ENCODE results near the gene MYCN.
"Not testable (repeated sequence)": the region's sequence is repeated elsewhere in the genome, so short reads cannot be mapped to it uniquely, and the experiment has no call there.

Gene MYCN

GRCh38 chr2:15925819-15926218 lies 14.5 kb upstream of the MYCN start:
- no peak overlapping the region for H3K4me3 ChIP-seq (ENCODE audit: severe bottlenecking)
- no peak overlapping the region for H3K27ac ChIP-seq (ENCODE audit: poor library complexity, severe bottlenecking)
- ATAC-seq (ENCODE audit: low read depth) (no peak), DNase-seq (ENCODE audit: low spot score) (no peak)
- H3K36me3 ChIP-seq (ENCODE audit: low read depth), result no peaks in the 10 kb centered on the region
- no peaks in the 10 kb centered on the region for H3K4me1 ChIP-seq (ENCODE audit: insufficient read depth, poor library complexity, severe bottlenecking)
- TF ChIP-seq, protein P1, sequence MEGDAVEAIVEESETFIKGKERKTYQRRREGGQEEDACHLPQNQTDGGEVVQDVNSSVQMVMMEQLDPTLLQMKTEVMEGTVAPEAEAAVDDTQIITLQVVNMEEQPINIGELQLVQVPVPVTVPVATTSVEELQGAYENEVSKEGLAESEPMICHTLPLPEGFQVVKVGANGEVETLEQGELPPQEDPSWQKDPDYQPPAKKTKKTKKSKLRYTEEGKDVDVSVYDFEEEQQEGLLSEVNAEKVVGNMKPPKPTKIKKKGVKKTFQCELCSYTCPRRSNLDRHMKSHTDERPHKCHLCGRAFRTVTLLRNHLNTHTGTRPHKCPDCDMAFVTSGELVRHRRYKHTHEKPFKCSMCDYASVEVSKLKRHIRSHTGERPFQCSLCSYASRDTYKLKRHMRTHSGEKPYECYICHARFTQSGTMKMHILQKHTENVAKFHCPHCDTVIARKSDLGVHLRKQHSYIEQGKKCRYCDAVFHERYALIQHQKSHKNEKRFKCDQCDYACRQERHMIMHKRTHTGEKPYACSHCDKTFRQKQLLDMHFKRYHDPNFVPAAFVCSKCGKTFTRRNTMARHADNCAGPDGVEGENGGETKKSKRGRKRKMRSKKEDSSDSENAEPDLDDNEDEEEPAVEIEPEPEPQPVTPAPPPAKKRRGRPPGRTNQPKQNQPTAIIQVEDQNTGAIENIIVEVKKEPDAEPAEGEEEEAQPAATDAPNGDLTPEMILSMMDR (IDR thresholded peaks at IDR 0.05; ENCODE audit: poor library complexity, severe bottlenecking), result no peak
- no peaks in the 10 kb centered on the region for H3K9me3 ChIP-seq (ENCODE audit: severe bottlenecking)
- H3K27me3 ChIP-seq (ENCODE audit: insufficient read depth, poor library complexity, severe bottlenecking), result no peaks in the 10 kb centered on the region

- H3K36me3 ChIP-seq (ENCODE audit: low read depth), result no peaks in the 10 kb centered on the region
- H3K27me3 ChIP-seq (ENCODE audit: insufficient read depth, poor library complexity, severe bottlenecking), result no peaks in the 10 kb centered on the region
- no peaks in the 10 kb centered on the region for H3K9me3 ChIP-seq (ENCODE audit: severe bottlenecking)
- TF ChIP-seq, protein P1 (IDR thresholded peaks at IDR 0.05; ENCODE audit: poor library complexity, severe bottlenecking), result no peak
- H3K4me1 ChIP-seq (ENCODE audit: insufficient read depth, poor library complexity, severe bottlenecking), result no peaks in the 10 kb centered on the region
- H3K4me3 ChIP-seq (ENCODE audit: severe bottlenecking), result no peak overlapping the region
- ATAC-seq (ENCODE audit: low read depth), result no peak
- no peak for DNase-seq (ENCODE audit: low spot score)
- no peak overlapping the region for H3K27ac ChIP-seq (ENCODE audit: poor library complexity, severe bottlenecking)
These were observed 14.1 kb upstream of the MYCN start for GRCh38 chr2:15926252-15926651.

DNA sequence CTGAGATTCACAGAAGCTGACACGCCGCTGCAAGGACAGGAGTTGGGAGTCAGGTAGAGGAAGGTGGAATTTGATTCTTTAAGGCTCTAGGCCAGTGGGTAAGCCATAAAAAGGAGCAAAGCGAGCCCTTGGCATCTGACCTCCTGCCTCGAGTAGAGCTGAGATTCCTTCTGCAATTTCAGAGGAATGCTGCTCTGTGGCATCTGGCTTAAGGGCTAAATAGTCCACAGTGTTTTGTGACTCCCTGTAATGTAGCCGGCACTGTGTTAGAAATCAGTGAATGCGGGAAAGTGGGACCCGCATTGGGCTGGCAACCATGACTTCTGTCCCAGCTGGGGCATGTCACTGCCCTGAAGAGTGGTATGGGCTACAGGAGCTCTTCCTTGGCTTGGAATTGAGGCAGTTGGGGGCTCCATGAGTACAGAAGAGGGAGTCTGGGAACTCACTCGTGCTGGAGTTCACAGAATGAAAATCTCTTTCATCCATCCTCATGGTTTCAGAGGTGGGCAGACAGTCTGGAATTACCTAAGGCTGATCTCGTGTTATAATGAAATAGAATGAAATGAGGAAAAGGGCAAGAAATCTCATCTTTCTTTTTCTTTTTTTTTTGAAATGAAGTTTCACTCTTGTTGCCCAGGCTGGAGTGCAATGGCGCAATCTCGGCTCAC lies 12.7 kb upstream of the MYCN start:
- no peak overlapping the region for H3K4me3 ChIP-seq (ENCODE audit: severe bottlenecking)
- H3K27me3 ChIP-seq (ENCODE audit: insufficient read depth, poor library complexity, severe bottlenecking), result no peaks in the 10 kb centered on the region
- H3K36me3 ChIP-seq (ENCODE audit: low read depth), result no peaks in the 10 kb centered on the region
- no peak overlapping the region for H3K27ac ChIP-seq (ENCODE audit: poor library complexity, severe bottlenecking)
- ATAC-seq (ENCODE audit: low read depth) (no peak), DNase-seq (ENCODE audit: low spot score) (no peak)
- no peaks in the 10 kb centered on the region for H3K9me3 ChIP-seq (ENCODE audit: severe bottlenecking)
- TF ChIP-seq, protein P1 (IDR thresholded peaks at IDR 0.05; ENCODE audit: poor library complexity, severe bottlenecking), result no peak
- no peaks in the 10 kb centered on the region for H3K4me1 ChIP-seq (ENCODE audit: insufficient read depth, poor library complexity, severe bottlenecking)

- H3K27me3 ChIP-seq (ENCODE audit: insufficient read depth, poor library complexity, severe bottlenecking); DNase-seq (ENCODE audit: low spot score); H3K4me1 ChIP-seq (ENCODE audit: insufficient read depth, poor library complexity, severe bottlenecking); H3K4me3 ChIP-seq (ENCODE audit: severe bottlenecking); H3K9me3 ChIP-seq (ENCODE audit: severe bottlenecking); H3K36me3 ChIP-seq (ENCODE audit: low read depth); H3K27ac ChIP-seq (ENCODE audit: poor library complexity, severe bottlenecking); ATAC-seq (ENCODE audit: low read depth): not testable (repeated sequence)
These were observed 11.3 kb upstream of the MYCN start for GRCh38 chr2:15929008-15929407.

DNA sequence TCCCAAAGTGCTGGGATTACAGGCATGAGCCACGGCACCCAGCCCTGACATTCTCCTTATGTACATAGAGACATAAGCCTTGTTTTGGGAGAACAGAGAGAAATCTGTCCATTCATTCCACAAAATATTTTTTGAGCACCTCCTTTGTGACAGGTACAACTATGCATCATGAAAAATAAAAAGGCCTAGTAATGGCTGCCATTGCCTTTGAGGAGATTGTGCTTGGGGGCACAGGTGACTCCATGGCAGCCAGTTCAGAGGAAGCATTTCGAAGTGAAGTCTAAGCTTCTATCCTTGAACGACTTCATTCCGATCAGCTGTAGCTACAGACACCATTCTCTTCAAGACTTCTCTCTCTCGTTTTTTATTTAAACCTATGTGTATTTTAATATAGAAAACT lies 10.5 kb upstream of the MYCN start:
- no peak for DNase-seq (ENCODE audit: low spot score)
- Histone ChIP-seq H3K4me1 (ENCODE audit: insufficient read depth, poor library complexity, severe bottlenecking) (no peaks in the 10 kb centered on the region), H3K27me3 (ENCODE audit: insufficient read depth, poor library complexity, severe bottlenecking) (no peaks in the 10 kb centered on the region), H3K4me3 (ENCODE audit: severe bottlenecking) (no peak overlapping the region), H3K36me3 (ENCODE audit: low read depth) (no peaks in the 10 kb centered on the region), H3K9me3 (ENCODE audit: severe bottlenecking) (no peaks in the 10 kb centered on the region), H3K27ac (ENCODE audit: poor library complexity, severe bottlenecking) (no peak overlapping the region)
- TF ChIP-seq, protein P1 (IDR thresholded peaks at IDR 0.05; ENCODE audit: poor library complexity, severe bottlenecking), result no peak
- ATAC-seq (ENCODE audit: low read depth), result no peak
